ENCODE results near the gene FCER2.
A peak's percentile ranks its signal among the peaks of the same experiment; 100 is the strongest.

The FCER2 gene

GRCh38 chr19:7661744-7662538 is 40.0 kb downstream of the FCER2 start:
- H3K4me1 ChIP-seq (ENCODE audit: control insufficient read depth in 1 of 2, insufficient read depth in 1 of 2, low read depth in 1 of 2, low read length in 1 of 2): peaks cover 23 to 36% of the 10 kb centered on the region in 2 experiments
- no peaks in the 10 kb centered on the region for H3K27me3 ChIP-seq
- H3K4me3 ChIP-seq (ENCODE audit: low read depth in 1 of 2, low read length in 1 of 2): no peak overlapping the region
- H3K9me3 ChIP-seq: no peaks in the 10 kb centered on the region
- no peaks in the 10 kb centered on the region for H3K36me3 ChIP-seq
- no peak for TF ChIP-seq CTCF (IDR thresholded peaks at IDR 0.05)
- H3K27ac ChIP-seq: no peak overlapping the region

- peak overlapping the region; percentile 48 to 55 for H3K4me3 ChIP-seq (ENCODE audit: low read depth in 1 of 2, low read length in 1 of 2)
Observed at GRCh38 chr19:7658219-7658686, 43.7 kb downstream of the FCER2 start.

GRCh38 chr19:7657131-7657751 is 44.7 kb downstream of the FCER2 start:
- H3K27ac ChIP-seq: peak overlapping the region; percentile 91
- TF ChIP-seq CTCF (IDR thresholded peaks at IDR 0.05): no peak
- no peaks in the 10 kb centered on the region for H3K27me3 ChIP-seq
- peaks cover 70 to 74% of the 10 kb centered on the region in 2 experiments for H3K4me1 ChIP-seq (ENCODE audit: control insufficient read depth in 1 of 2, insufficient read depth in 1 of 2, low read depth in 1 of 2, low read length in 1 of 2)
- peak overlapping the region; percentile 48 to 55 for H3K4me3 ChIP-seq (ENCODE audit: low read depth in 1 of 2, low read length in 1 of 2)
- no peaks in the 10 kb centered on the region for H3K9me3 ChIP-seq
- H3K36me3 ChIP-seq: no peaks in the 10 kb centered on the region

More at GRCh38 chr19:7658219-7658686, 43.7 kb downstream of the FCER2 start:
- H3K27me3 ChIP-seq: no peaks in the 10 kb centered on the region
- no peak for TF ChIP-seq CTCF (IDR thresholded peaks at IDR 0.05)
- no peaks in the 10 kb centered on the region for H3K9me3 ChIP-seq
- H3K36me3 ChIP-seq: no peaks in the 10 kb centered on the region
- peaks cover 60 to 64% of the 10 kb centered on the region in 2 experiments for H3K4me1 ChIP-seq (ENCODE audit: control insufficient read depth in 1 of 2, insufficient read depth in 1 of 2, low read depth in 1 of 2, low read length in 1 of 2)
- H3K27ac ChIP-seq: peak overlapping the region; percentile 91

DNA sequence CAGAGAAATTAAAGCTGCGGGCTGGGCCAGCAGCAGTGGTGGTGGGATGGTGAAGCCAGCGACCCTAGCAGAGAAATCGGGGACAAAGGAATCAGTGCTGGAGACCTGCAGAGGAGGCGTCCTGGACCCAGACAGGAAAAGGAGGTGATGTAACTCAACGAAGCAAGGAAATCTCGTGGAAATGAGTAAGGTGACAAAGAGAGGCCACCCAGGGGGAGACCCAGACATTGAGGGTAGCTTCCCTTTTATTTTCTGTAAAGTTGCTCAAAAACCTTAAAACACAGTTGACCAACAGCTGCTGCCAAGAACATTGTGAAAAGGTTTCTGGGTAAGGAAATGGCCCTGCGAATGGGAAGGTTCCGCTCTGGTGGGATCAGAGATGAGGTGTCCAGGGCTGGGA is 46.4 kb downstream of the FCER2 start:
- Histone ChIP-seq H3K36me3 (no peaks in the 10 kb centered on the region), H3K4me1 (ENCODE audit: control insufficient read depth in 1 of 2, insufficient read depth in 1 of 2, low read depth in 1 of 2, low read length in 1 of 2) (peaks cover 77 to 81% of the 10 kb centered on the region in 2 experiments), H3K9me3 (no peaks in the 10 kb centered on the region), H3K27ac (peak overlapping the region; percentile 91), H3K4me3 (ENCODE audit: low read depth in 1 of 2, low read length in 1 of 2) (peak overlapping the region; percentile 48 to 55), H3K27me3 (no peaks in the 10 kb centered on the region)
- TF ChIP-seq CTCF (IDR thresholded peaks at IDR 0.05): no peak

DNA sequence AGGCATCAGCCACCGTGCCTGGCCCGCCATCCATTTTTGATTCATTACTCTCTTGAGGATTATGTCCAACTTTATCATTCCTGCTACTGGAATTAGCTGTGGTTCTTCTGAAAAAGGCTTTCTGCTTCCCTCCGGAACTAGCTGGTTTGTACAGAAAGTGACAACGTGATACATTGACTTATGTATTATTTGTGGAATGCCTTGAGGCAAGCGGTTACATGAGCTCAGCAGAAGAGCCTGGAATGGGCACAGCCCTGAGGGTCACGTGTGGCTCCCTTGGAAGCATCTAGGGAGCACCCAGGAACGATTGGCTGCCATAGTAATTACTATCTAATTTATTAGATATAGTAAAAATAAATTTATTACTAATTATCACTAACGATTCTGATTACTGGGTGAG is 47.5 kb downstream of the FCER2 start:
- TF ChIP-seq CTCF (IDR thresholded peaks at IDR 0.05): no peak
- Histone ChIP-seq H3K27ac (peak overlapping the region; percentile 91), H3K4me1 (ENCODE audit: control insufficient read depth in 1 of 2, insufficient read depth in 1 of 2, low read depth in 1 of 2, low read length in 1 of 2) (peaks cover 77 to 78% of the 10 kb centered on the region in 2 experiments), H3K27me3 (no peaks in the 10 kb centered on the region), H3K4me3 (ENCODE audit: low read depth in 1 of 2, low read length in 1 of 2) (no peak overlapping the region), H3K9me3 (no peaks in the 10 kb centered on the region), H3K36me3 (no peaks in the 10 kb centered on the region)
